ENCODE results near the gene TFRC. TPM values are rescaled to one million over a fixed set of nuclear protein-coding genes. Genes with fewer than 3 reads are reported as not detected.

The TFRC gene
- total and polyA plus RNA-seq, 4 donors, result 19.1 to 1,250 (median 73.3) TPM

DNA sequence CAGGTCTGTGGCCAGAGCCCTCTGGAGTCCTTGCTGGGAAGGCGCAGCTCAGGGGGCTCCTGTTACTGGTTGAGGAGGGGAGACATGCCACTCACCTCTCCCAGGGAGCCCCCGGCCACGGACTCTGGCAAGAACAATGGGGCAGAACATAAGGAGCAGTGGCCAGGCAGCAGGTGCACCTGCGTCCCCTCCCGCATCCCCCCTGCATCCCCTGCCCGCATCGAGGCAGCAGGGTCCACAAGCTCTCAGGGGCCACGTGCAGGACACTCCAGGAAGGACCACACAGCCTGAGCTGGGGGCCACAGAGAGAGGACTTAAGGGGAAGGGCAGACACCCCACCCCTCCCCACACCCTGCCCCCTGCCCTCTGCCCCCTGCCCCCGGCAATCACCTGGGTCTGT is 73.0 kb downstream of the TFRC start:
- TF ChIP-seq, protein P1, sequence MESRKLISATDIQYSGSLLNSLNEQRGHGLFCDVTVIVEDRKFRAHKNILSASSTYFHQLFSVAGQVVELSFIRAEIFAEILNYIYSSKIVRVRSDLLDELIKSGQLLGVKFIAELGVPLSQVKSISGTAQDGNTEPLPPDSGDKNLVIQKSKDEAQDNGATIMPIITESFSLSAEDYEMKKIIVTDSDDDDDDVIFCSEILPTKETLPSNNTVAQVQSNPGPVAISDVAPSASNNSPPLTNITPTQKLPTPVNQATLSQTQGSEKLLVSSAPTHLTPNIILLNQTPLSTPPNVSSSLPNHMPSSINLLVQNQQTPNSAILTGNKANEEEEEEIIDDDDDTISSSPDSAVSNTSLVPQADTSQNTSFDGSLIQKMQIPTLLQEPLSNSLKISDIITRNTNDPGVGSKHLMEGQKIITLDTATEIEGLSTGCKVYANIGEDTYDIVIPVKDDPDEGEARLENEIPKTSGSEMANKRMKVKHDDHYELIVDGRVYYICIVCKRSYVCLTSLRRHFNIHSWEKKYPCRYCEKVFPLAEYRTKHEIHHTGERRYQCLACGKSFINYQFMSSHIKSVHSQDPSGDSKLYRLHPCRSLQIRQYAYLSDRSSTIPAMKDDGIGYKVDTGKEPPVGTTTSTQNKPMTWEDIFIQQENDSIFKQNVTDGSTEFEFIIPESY (IDR thresholded peaks at IDR 0.05), result no peak
- TF ChIP-seq GABPA (IDR thresholded peaks at IDR 0.05 in 1 of 2, conservative IDR thresholded peaks at IDR 0.05 in 1 of 2), result no peak
- no peak for TF ChIP-seq YY1 (IDR thresholded peaks at IDR 0.05)
- TF ChIP-seq, protein P2, sequence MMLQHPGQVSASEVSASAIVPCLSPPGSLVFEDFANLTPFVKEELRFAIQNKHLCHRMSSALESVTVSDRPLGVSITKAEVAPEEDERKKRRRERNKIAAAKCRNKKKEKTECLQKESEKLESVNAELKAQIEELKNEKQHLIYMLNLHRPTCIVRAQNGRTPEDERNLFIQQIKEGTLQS (IDR thresholded peaks at IDR 0.05), result no peak
- TF ChIP-seq RAD21 (IDR thresholded peaks at IDR 0.05), result no peak
- no peaks in the 10 kb centered on the region for H3K36me3 ChIP-seq (ENCODE audit: control insufficient read depth in 4 of 4, insufficient read depth in 3 of 4, low read depth in 1 of 4, low read length in 3 of 4)
- no peak overlapping the region for H3K27ac ChIP-seq (ENCODE audit: low read depth in 1 of 2, low read length in 2 of 2)
- no peaks in the 10 kb centered on the region for H3K9me3 ChIP-seq (ENCODE audit: control insufficient read depth in 4 of 4, low read length in 3 of 4)
- no peak overlapping the region for H3K4me3 ChIP-seq (ENCODE audit: low read depth in 1 of 3, low read length in 3 of 3)
- no peak for DNase-seq (ENCODE audit: low spot score)
- H3K9ac ChIP-seq (ENCODE audit: low read depth in 1 of 2, low read length in 2 of 2), result no peak overlapping the region
- H3K4me1 ChIP-seq (ENCODE audit: control insufficient read depth in 4 of 4, insufficient read depth in 4 of 4, low read length in 3 of 4), result no peaks in the 10 kb centered on the region
- 89% methylated on average over 9 of the region's 9 CpGs for whole genome bisulfite sequencing
- no peaks in the 10 kb centered on the region for H3K27me3 ChIP-seq (ENCODE audit: control insufficient read depth in 4 of 4, insufficient read depth in 4 of 4, low read length in 3 of 4)

DNA sequence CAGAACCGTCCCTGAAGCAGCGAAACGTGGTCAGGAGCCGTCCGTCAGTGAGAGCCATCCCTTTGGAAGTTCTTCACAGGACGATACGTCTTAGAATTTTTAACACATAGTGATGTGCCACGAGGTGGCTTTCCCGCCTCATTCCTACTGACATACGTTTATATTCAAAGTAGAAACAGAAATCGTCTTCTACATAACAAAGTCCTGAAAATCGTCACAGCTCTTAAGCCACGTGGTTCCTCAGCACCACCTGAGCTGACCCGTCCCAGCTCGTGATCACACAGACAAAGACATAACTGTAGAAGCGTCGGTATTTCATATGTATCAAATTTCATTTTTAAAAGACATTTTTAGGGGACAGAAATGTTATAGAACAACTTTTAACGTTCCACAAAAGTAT is 73.5 kb downstream of the TFRC start:
- no peaks in the 10 kb centered on the region for H3K4me1 ChIP-seq (ENCODE audit: control insufficient read depth in 4 of 4, insufficient read depth in 4 of 4, low read length in 3 of 4)
- H3K9me3 ChIP-seq (ENCODE audit: control insufficient read depth in 4 of 4, low read length in 3 of 4), result no peaks in the 10 kb centered on the region
- no peak for DNase-seq (ENCODE audit: low spot score)
- TF ChIP-seq SP1 (IDR thresholded peaks at IDR 0.05) (no peak), RAD21 (IDR thresholded peaks at IDR 0.05) (no peak), FOXA2 (IDR thresholded peaks at IDR 0.05) (no peak), TAF1 (conservative IDR thresholded peaks at IDR 0.05) (no peak), HNF4A (conservative IDR thresholded peaks at IDR 0.05) (no peak), NR2F2 (IDR thresholded peaks at IDR 0.05) (no peak), FOXA1 (IDR thresholded peaks at IDR 0.05) (no peak), GABPA (IDR thresholded peaks at IDR 0.05 in 1 of 2, conservative IDR thresholded peaks at IDR 0.05 in 1 of 2) (no peak), RXRA (IDR thresholded peaks at IDR 0.05) (no peak), JUND (IDR thresholded peaks at IDR 0.05) (no peak), EGR1 (IDR thresholded peaks at IDR 0.05; ENCODE audit: low read depth in 2 of 2) (no peak), YY1 (IDR thresholded peaks at IDR 0.05) (no peak)
- TF ChIP-seq, protein P3, sequence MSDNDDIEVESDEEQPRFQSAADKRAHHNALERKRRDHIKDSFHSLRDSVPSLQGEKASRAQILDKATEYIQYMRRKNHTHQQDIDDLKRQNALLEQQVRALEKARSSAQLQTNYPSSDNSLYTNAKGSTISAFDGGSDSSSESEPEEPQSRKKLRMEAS (IDR thresholded peaks at IDR 0.05), result no peak
- TF ChIP-seq, protein P4, sequence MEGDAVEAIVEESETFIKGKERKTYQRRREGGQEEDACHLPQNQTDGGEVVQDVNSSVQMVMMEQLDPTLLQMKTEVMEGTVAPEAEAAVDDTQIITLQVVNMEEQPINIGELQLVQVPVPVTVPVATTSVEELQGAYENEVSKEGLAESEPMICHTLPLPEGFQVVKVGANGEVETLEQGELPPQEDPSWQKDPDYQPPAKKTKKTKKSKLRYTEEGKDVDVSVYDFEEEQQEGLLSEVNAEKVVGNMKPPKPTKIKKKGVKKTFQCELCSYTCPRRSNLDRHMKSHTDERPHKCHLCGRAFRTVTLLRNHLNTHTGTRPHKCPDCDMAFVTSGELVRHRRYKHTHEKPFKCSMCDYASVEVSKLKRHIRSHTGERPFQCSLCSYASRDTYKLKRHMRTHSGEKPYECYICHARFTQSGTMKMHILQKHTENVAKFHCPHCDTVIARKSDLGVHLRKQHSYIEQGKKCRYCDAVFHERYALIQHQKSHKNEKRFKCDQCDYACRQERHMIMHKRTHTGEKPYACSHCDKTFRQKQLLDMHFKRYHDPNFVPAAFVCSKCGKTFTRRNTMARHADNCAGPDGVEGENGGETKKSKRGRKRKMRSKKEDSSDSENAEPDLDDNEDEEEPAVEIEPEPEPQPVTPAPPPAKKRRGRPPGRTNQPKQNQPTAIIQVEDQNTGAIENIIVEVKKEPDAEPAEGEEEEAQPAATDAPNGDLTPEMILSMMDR (IDR thresholded peaks at IDR 0.05; ENCODE audit: low read depth, low read length, missing input control), result no peak
- TF ChIP-seq, protein P5, sequence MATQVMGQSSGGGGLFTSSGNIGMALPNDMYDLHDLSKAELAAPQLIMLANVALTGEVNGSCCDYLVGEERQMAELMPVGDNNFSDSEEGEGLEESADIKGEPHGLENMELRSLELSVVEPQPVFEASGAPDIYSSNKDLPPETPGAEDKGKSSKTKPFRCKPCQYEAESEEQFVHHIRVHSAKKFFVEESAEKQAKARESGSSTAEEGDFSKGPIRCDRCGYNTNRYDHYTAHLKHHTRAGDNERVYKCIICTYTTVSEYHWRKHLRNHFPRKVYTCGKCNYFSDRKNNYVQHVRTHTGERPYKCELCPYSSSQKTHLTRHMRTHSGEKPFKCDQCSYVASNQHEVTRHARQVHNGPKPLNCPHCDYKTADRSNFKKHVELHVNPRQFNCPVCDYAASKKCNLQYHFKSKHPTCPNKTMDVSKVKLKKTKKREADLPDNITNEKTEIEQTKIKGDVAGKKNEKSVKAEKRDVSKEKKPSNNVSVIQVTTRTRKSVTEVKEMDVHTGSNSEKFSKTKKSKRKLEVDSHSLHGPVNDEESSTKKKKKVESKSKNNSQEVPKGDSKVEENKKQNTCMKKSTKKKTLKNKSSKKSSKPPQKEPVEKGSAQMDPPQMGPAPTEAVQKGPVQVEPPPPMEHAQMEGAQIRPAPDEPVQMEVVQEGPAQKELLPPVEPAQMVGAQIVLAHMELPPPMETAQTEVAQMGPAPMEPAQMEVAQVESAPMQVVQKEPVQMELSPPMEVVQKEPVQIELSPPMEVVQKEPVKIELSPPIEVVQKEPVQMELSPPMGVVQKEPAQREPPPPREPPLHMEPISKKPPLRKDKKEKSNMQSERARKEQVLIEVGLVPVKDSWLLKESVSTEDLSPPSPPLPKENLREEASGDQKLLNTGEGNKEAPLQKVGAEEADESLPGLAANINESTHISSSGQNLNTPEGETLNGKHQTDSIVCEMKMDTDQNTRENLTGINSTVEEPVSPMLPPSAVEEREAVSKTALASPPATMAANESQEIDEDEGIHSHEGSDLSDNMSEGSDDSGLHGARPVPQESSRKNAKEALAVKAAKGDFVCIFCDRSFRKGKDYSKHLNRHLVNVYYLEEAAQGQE (IDR thresholded peaks at IDR 0.05), result no peak
- TF ChIP-seq, protein P1 (IDR thresholded peaks at IDR 0.05), result no peak
- TF ChIP-seq, protein P2 (IDR thresholded peaks at IDR 0.05), result no peak
- no peaks in the 10 kb centered on the region for H3K27me3 ChIP-seq (ENCODE audit: control insufficient read depth in 4 of 4, insufficient read depth in 4 of 4, low read length in 3 of 4)
- no peak overlapping the region for H3K27ac ChIP-seq (ENCODE audit: low read depth in 1 of 2, low read length in 2 of 2)
- H3K36me3 ChIP-seq (ENCODE audit: control insufficient read depth in 4 of 4, insufficient read depth in 3 of 4, low read depth in 1 of 4, low read length in 3 of 4), result no peaks in the 10 kb centered on the region
- WGBS, result 90% methylated on average over 18 of the region's 18 CpGs
- H3K9ac ChIP-seq (ENCODE audit: low read depth in 1 of 2, low read length in 2 of 2), result no peak overlapping the region
- H3K4me3 ChIP-seq (ENCODE audit: low read depth in 1 of 3, low read length in 3 of 3), result no peak overlapping the region

Data from liver (tissue), 9 donors.